EH (cell line): ENCODE measurements around the gene MRPL4.

Experiments used
- DNase-seq: peaks from one replicate; pipeline ENCODE4 v3.0.0-alpha.2; 2015; ENCODE audit warnings: low read depth

Gene MRPL4

GRCh38 chr19:10251792-10252694, at the start of gene MRPL4:
TSS of gene MRPL4 (plus strand) at chr19:10252214. CDS start at chr19:10252254, 40 bp downstream.
- DNase-seq: peak; percentile 99

GRCh38 chr19:10203686-10204085, 48.3 kb upstream of the MRPL4 start:
- DNase-seq: no peak

GRCh38 chr19:10205636-10206035, 46.4 kb upstream of the MRPL4 start:
- DNase-seq: no peak

- peak; percentile 54 for DNase-seq
Observed at GRCh38 chr19:10206226-10206885, 45.7 kb upstream of the MRPL4 start.

GRCh38 chr19:10207026-10207425, 45.0 kb upstream of the MRPL4 start:
- DNase-seq: no peak

- DNase-seq: peak; percentile 42
Observed at GRCh38 chr19:10209315-10209714, 42.7 kb upstream of the MRPL4 start.

GRCh38 chr19:10211061-10211460, 41.0 kb upstream of the MRPL4 start:
- no peak for DNase-seq

GRCh38 chr19:10211691-10212090, 40.3 kb upstream of the MRPL4 start:
- DNase-seq: no peak

- DNase-seq: peak; percentile 70
Observed at GRCh38 chr19:10214784-10215183, 37.2 kb upstream of the MRPL4 start.

- DNase-seq: no peak
Observed at GRCh38 chr19:10217085-10217484, 34.9 kb upstream of the MRPL4 start.

GRCh38 chr19:10219678-10220077, 32.3 kb upstream of the MRPL4 start:
- DNase-seq: peak; percentile 34

GRCh38 chr19:10220695-10221094, 31.3 kb upstream of the MRPL4 start:
- no peak for DNase-seq

- DNase-seq: no peak
Observed at GRCh38 chr19:10222201-10222890, 29.7 kb upstream of the MRPL4 start.

- no peak for DNase-seq
Observed at GRCh38 chr19:10223488-10224213, 28.4 kb upstream of the MRPL4 start.

GRCh38 chr19:10224337-10224736, 27.7 kb upstream of the MRPL4 start:
- no peak for DNase-seq

GRCh38 chr19:10226021-10226375, 26.0 kb upstream of the MRPL4 start:
- no peak for DNase-seq

- peak; percentile 77 for DNase-seq
Observed at GRCh38 chr19:10226376-10227025, 25.5 kb upstream of the MRPL4 start.

- peak; percentile 24 for DNase-seq
Observed at GRCh38 chr19:10227026-10227971, 24.7 kb upstream of the MRPL4 start.

- no peak for DNase-seq
Observed at GRCh38 chr19:10228393-10228792, 23.6 kb upstream of the MRPL4 start.

GRCh38 chr19:10228920-10229319, 23.1 kb upstream of the MRPL4 start:
- DNase-seq: peak; percentile 49
